PFSK-1 (cell line): ENCODE measurements around the gene SLC43A2.

ENCODE experiments used
- FOXP2 ChIP-seq: optimal IDR thresholded peaks from 2 replicates; pipeline ENCODE3; 2011; ENCODE audit warnings: borderline replicate concordance, control low read depth, inconsistent platforms; ENCODE audit not compliant: insufficient read depth; ENCODE audit errors: extremely low read length, extremely low read depth
- POLR2AphosphoS5 ChIP-seq: IDR thresholded peaks from 2 replicates; pipeline ENCODE4 v1.6.1; 2012; ENCODE audit warnings: low read depth, mild to moderate bottlenecking, control low read depth, low read length, moderate library complexity
- SIN3A ChIP-seq: IDR thresholded peaks from 2 replicates; pipeline ENCODE4 v1.6.1; 2012; ENCODE audit warnings: mild to moderate bottlenecking, low read length, moderate library complexity, borderline replicate concordance; ENCODE audit not compliant: insufficient read depth
- TAF1 ChIP-seq: IDR thresholded peaks from 2 replicates; pipeline ENCODE4 v1.6.1; 2012; ENCODE audit warnings: low read length, control low read depth, borderline replicate concordance; ENCODE audit not compliant: insufficient read depth
- TF ChIP-seq, protein P1 (sequence below), 2 experiments: IDR thresholded peaks; 2 replicates each; pipeline versions ENCODE4 v1.6.1 to v1.8.0; 2011 to 2012; ENCODE audit warnings: low read depth in 2 of 2, low read length in 2 of 2, control low read depth in 1 of 2, inconsistent platforms in 1 of 2, mild to moderate bottlenecking in 1 of 2, moderate library complexity in 1 of 2; ENCODE audit not compliant: insufficient read depth in 1 of 2

SLC43A2 gene

DNA sequence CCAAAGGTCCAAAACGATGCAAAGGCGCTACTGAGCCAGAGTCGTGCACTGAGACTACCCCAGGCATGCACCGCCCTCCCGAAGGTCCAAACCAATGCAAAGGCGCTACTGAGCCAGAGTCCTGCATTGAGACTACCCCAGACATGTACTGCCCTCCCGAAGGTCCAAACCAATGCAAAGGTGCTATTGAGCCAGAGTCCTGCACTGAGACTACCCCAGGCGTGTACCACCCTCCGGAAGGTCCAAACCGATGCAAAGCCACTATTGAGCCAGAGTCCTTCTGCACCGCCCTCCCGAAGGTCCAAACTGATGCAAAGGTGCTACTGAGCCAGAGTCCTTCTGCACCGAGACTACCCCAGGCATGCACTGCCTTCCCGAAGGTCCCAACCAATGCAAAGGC lies 27.1 kb downstream of the SLC43A2 start:
- no peak for TF ChIP-seq TAF1
- TF ChIP-seq SIN3A: no peak
- no peak for TF ChIP-seq POLR2AphosphoS5
- TF ChIP-seq, protein P1, sequence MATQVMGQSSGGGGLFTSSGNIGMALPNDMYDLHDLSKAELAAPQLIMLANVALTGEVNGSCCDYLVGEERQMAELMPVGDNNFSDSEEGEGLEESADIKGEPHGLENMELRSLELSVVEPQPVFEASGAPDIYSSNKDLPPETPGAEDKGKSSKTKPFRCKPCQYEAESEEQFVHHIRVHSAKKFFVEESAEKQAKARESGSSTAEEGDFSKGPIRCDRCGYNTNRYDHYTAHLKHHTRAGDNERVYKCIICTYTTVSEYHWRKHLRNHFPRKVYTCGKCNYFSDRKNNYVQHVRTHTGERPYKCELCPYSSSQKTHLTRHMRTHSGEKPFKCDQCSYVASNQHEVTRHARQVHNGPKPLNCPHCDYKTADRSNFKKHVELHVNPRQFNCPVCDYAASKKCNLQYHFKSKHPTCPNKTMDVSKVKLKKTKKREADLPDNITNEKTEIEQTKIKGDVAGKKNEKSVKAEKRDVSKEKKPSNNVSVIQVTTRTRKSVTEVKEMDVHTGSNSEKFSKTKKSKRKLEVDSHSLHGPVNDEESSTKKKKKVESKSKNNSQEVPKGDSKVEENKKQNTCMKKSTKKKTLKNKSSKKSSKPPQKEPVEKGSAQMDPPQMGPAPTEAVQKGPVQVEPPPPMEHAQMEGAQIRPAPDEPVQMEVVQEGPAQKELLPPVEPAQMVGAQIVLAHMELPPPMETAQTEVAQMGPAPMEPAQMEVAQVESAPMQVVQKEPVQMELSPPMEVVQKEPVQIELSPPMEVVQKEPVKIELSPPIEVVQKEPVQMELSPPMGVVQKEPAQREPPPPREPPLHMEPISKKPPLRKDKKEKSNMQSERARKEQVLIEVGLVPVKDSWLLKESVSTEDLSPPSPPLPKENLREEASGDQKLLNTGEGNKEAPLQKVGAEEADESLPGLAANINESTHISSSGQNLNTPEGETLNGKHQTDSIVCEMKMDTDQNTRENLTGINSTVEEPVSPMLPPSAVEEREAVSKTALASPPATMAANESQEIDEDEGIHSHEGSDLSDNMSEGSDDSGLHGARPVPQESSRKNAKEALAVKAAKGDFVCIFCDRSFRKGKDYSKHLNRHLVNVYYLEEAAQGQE (IDR thresholded peaks at IDR 0.05; ENCODE audit: insufficient read depth in 1 of 2, low read depth in 2 of 2, low read length in 2 of 2): no peak
- TF ChIP-seq FOXP2: no peak

DNA sequence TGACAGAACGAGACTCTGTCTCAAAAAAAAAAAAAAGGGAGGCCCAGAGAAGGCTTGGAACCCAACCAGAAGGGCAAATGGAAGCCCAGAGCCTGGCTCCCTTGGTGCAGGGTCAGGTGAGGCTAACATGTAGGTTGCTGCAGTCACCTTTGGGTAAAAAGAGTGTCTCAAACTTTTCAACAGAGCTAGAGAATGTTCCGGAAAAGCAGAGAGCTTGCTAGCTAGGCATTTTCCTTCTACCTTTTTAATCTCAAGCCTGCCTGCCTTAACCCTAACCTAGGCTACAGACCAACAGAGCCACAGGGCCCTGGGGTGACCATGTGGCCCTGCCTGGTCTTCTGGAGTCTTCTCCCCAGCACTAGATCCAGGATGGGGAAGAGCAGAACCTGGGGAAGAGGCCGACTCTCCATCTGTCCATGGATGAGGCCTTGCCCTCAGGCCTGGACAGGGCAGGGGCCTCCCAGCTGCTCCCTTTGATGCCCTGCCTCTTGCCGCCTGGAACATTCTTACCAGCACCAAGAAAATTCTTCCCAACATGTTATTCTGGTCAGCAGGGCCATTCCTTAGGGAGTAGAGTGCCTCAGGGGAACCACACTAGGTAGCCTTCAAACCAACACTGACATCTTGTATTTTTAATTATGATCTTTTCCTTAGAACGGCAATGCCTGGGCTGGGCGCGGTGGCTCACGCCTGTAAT lies 30.1 kb downstream of the SLC43A2 start:
- TF ChIP-seq TAF1 (no peak), SIN3A (no peak), POLR2AphosphoS5 (no peak), FOXP2 (no peak)
- TF ChIP-seq, protein P1 (IDR thresholded peaks at IDR 0.05; ENCODE audit: insufficient read depth in 1 of 2, low read depth in 2 of 2, low read length in 2 of 2): no peak

DNA sequence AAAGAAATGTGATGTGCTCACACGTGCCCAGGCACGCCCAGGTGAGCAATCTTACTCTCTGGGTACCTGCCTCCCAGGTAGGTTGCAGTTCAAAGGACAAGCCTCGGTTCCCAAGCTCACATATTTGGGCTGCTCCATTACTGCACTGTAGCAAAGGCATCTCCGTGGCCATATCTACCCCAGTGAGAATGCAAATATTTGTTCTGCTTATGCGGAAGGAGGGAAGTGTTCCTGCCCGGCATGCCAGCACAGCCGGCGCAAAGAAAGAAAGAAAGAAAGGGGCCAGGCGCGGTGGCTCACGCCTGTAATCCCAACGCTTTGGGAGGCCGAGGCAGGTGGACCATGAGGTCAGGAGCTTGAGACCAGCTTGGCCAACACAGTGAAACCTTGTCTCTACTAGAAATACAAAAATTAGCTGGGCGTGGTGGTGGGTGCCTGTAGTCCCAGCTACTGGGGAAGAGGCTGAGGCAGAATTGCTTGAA lies 30.7 kb downstream of the SLC43A2 start:
- TF ChIP-seq, protein P1 (IDR thresholded peaks at IDR 0.05; ENCODE audit: insufficient read depth in 1 of 2, low read depth in 2 of 2, low read length in 2 of 2): no peak
- TF ChIP-seq TAF1 (no peak), POLR2AphosphoS5 (no peak)

DNA sequence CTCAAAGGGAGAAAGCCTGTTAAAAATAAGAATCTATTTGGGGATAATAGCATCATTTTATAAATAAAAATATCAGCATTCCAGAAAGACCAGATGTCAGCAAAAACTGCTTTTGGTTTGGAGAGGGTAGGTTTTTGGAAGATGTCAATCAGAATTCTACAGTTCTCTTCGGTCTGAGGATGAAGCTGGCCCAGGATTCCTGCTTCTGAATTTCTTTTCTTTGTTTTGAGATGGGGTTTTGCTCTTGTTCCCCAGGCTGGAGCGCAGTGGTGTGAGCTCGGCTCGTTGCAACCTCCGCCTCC lies 35.1 kb downstream of the SLC43A2 start:
- no peak for TF ChIP-seq SIN3A
- no peak for TF ChIP-seq POLR2AphosphoS5
- no peak for TF ChIP-seq FOXP2
- TF ChIP-seq TAF1: no peak
- TF ChIP-seq, protein P1 (IDR thresholded peaks at IDR 0.05; ENCODE audit: insufficient read depth in 1 of 2, low read depth in 2 of 2, low read length in 2 of 2): no peak
